GM12801 (cell line): ENCODE results near the gene NEU4.

ENCODE experiments used
- TF ChIP-seq, protein P1 (sequence below): IDR thresholded peaks from one replicate; pipeline ENCODE4 v1.5.1; 2011; ENCODE audit warnings: control low read depth; ENCODE audit not compliant: insufficient read length; ENCODE audit errors: extremely low read depth

Gene NEU4

GRCh38 chr2:241795021-241795999 is 13.7 kb upstream of the NEU4 start:
- TF ChIP-seq, protein P1, sequence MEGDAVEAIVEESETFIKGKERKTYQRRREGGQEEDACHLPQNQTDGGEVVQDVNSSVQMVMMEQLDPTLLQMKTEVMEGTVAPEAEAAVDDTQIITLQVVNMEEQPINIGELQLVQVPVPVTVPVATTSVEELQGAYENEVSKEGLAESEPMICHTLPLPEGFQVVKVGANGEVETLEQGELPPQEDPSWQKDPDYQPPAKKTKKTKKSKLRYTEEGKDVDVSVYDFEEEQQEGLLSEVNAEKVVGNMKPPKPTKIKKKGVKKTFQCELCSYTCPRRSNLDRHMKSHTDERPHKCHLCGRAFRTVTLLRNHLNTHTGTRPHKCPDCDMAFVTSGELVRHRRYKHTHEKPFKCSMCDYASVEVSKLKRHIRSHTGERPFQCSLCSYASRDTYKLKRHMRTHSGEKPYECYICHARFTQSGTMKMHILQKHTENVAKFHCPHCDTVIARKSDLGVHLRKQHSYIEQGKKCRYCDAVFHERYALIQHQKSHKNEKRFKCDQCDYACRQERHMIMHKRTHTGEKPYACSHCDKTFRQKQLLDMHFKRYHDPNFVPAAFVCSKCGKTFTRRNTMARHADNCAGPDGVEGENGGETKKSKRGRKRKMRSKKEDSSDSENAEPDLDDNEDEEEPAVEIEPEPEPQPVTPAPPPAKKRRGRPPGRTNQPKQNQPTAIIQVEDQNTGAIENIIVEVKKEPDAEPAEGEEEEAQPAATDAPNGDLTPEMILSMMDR, result no peak

DNA sequence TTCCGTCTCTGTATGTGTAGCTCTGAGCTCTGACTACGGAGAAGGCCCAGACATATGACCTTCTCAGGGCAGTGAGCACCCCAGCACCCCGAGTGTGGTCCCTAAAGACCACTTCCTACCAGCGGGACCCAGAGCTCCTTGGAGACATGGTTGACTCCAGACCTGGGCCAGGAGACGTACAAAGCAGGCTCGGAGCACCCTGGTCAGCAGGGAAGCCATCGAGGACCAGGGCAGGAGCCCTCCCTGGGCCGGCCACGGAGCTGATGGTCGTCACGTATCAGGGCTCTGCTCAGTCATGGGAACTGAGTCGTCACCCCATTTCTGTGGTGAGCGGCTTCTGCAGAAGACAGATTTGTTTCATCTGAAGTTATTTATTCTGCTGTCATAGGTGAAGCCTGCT is 12.8 kb upstream of the NEU4 start:
- TF ChIP-seq, protein P1, result no peak

GRCh38 chr2:241796610-241797138 is 12.3 kb upstream of the NEU4 start:
- TF ChIP-seq, protein P1, result no peak

DNA sequence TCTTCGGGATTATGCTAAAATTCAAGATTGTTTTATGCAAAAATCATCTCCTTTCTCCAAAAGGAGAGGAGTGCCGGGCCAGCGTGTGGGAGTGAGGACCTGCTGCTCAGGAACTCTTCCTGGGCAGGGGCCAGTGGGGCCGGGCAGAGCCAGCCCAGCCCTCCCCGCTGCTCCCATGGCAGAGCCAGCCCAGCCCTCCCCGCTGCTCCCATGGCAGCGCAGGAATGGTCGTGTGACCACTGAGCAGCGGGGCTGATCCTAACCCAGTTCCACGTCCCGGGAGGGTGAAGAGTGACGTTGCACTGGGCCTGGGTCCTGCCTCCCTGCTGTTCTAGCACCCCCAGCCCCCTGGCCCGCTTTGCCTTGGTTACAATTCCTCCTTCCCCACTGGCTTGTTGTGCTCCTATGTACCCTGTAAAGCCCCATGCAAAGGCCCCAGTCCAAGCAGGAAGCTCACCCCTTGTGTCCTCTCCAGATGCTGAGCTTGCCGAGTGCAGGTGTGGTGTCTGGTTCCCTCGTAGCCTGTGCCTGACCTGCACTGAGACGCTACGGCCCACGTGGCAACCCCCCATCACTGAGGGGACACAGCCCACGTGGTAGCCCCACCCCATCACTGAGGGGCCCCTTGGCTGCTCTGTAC is 11.4 kb upstream of the NEU4 start:
- TF ChIP-seq, protein P1, result no peak

GRCh38 chr2:241798081-241798630 is 10.8 kb upstream of the NEU4 start:
- TF ChIP-seq, protein P1, result no peak

- TF ChIP-seq, protein P1, result no peak
Observed at GRCh38 chr2:241798631-241799521, 10.1 kb upstream of the NEU4 start.
